Esophagus muscularis mucosa (tissue), 4 donors: ENCODE measurements around the gene TFRC.

ENCODE experiments used
- CTCF ChIP-seq, 3 experiments: fragments of 200-600 bp in 2 of 3; fragments of 450-650 bp in 1 of 3; sonication (generic) in 2 of 3; IDR thresholded peaks; one replicate each; pipeline ENCODE4 v1.5.1; 2017 to 2019; ENCODE audit warnings: antibody characterized with exemption in 3 of 3, mild to moderate bottlenecking in 2 of 3, moderate library complexity in 1 of 3
- EP300 ChIP-seq: sonication (generic); formaldehyde crosslinking; IDR thresholded peaks from one replicate; pipeline ENCODE4 v1.6.1; 2017; ENCODE audit warnings: antibody characterized with exemption
- POLR2A ChIP-seq: fragments of 450-650 bp; IDR thresholded peaks from one replicate; pipeline ENCODE4 v1.6.1; 2017; ENCODE audit warnings: antibody characterized with exemption, moderate library complexity, mild to moderate bottlenecking, low read depth

GRCh38 chr3:196042673-196043072 is 39.2 kb downstream of the TFRC start:
- TF ChIP-seq CTCF (IDR thresholded peaks at IDR 0.05) (no peak), POLR2A (no peak), EP300 (no peak)
